H9 (cell line): Measurements from ENCODE around the gene CASK. TPM values are rescaled to one million over a fixed set of nuclear protein-coding genes. Genes with fewer than 3 reads are reported as not detected.

Experiments
- DNase-seq: peaks from one replicate; pipeline ENCODE4 v3.0.0-alpha.2; 2017
- H2AFZ ChIP-seq: one replicate; pipeline ENCODE4 v1.6.1; 2013; ENCODE audit warnings: mild to moderate bottlenecking, low read length, control low read depth, moderate library complexity
- H2AK5ac ChIP-seq: 2 replicates; pipeline ENCODE4 v1.6.1; 2013; ENCODE audit warnings: low read length, control low read depth, mixed read lengths; ENCODE audit not compliant: insufficient read length
- H2BK120ac ChIP-seq: one replicate; pipeline ENCODE4 v1.6.1; 2013; ENCODE audit warnings: low read depth, mild to moderate bottlenecking, low read length, control low read depth, inconsistent platforms; ENCODE audit not compliant: poor library complexity, severe bottlenecking
- H2BK12ac ChIP-seq: 2 replicates; pipeline ENCODE4 v1.6.1; 2013; ENCODE audit warnings: low read length, control low read depth, mixed read lengths, low read depth; ENCODE audit not compliant: insufficient read length
- H2BK15ac ChIP-seq: 2 replicates; pipeline ENCODE4 v1.6.1; 2013; ENCODE audit warnings: low read depth, low read length, control low read depth
- H2BK20ac ChIP-seq: one replicate; pipeline ENCODE4 v1.6.1; 2013; ENCODE audit warnings: low read depth, mild to moderate bottlenecking, low read length, control low read depth, inconsistent platforms; ENCODE audit not compliant: poor library complexity, severe bottlenecking
- H2BK5ac ChIP-seq: 2 replicates; pipeline ENCODE4 v1.6.1; 2013; ENCODE audit warnings: low read length, control low read depth, mixed read lengths; ENCODE audit not compliant: insufficient read length
- H3K14ac ChIP-seq: 2 replicates; pipeline ENCODE4 v1.6.1; 2013; ENCODE audit warnings: low read length, control low read depth; ENCODE audit not compliant: insufficient read depth
- H3K18ac ChIP-seq: 2 replicates; pipeline ENCODE4 v1.6.1; 2013; ENCODE audit warnings: low read depth, mild to moderate bottlenecking, mixed read lengths, low read length, control low read depth; ENCODE audit not compliant: insufficient read length
- H3K23ac ChIP-seq: 2 replicates; pipeline ENCODE4 v1.6.1; 2013; ENCODE audit warnings: low read length, control low read depth, mixed read lengths, low read depth; ENCODE audit not compliant: insufficient read length
- H3K23me2 ChIP-seq: 2 replicates; pipeline ENCODE4 v1.6.1; 2013; ENCODE audit warnings: low read depth, mild to moderate bottlenecking, mixed read lengths, low read length, control low read depth; ENCODE audit not compliant: insufficient read length, poor library complexity, severe bottlenecking
- H3K27ac ChIP-seq: 2 replicates; pipeline ENCODE4 v1.5.1; 2013; ENCODE audit warnings: low read length, control low read depth, mixed read lengths, low read depth; ENCODE audit not compliant: insufficient read length
- H3K27me3 ChIP-seq: 2 replicates; pipeline ENCODE4 v1.6.1; 2013; ENCODE audit warnings: low read length, control low read depth, inconsistent platforms; ENCODE audit not compliant: insufficient read depth
- H3K4ac ChIP-seq: 2 replicates; pipeline ENCODE4 v1.6.1; 2013; ENCODE audit warnings: low read depth, mild to moderate bottlenecking, control low read depth, inconsistent platforms, low read length, moderate library complexity
- H3K4me1 ChIP-seq: 2 replicates; pipeline ENCODE4 v1.6.1; 2013; ENCODE audit warnings: low read length, control low read depth, inconsistent platforms; ENCODE audit not compliant: insufficient read depth
- H3K4me2 ChIP-seq: 2 replicates; pipeline ENCODE4 v1.6.1; 2013; ENCODE audit warnings: low read length, control low read depth, mixed read lengths; ENCODE audit not compliant: insufficient read length, insufficient read depth
- H3K56ac ChIP-seq: 2 replicates; pipeline ENCODE4 v1.6.1; 2013; ENCODE audit warnings: low read depth, mild to moderate bottlenecking, mixed read lengths, low read length, control low read depth; ENCODE audit not compliant: insufficient read length
- H3K79me1 ChIP-seq: 2 replicates; pipeline ENCODE4 v1.6.1; 2013; ENCODE audit warnings: low read depth, mild to moderate bottlenecking, moderate library complexity, low read length, control low read depth, inconsistent platforms; ENCODE audit not compliant: insufficient read depth, poor library complexity, severe bottlenecking
- H3K79me2 ChIP-seq: 2 replicates; pipeline ENCODE4 v1.6.1; 2013; ENCODE audit warnings: low read length, control low read depth, inconsistent platforms; ENCODE audit not compliant: insufficient read depth
- H3K9ac ChIP-seq: 2 replicates; pipeline ENCODE4 v1.6.1; 2013; ENCODE audit warnings: low read length, control low read depth, mixed read lengths; ENCODE audit not compliant: insufficient read length; ENCODE audit errors: extremely low read depth
- H3K9me3 ChIP-seq: one replicate; pipeline ENCODE4 v1.6.1; 2013; ENCODE audit warnings: low read depth, low read length, inconsistent platforms; ENCODE audit not compliant: control insufficient read depth
- H3T11ph ChIP-seq: one replicate; pipeline ENCODE4 v1.6.1; 2013; ENCODE audit warnings: mild to moderate bottlenecking, low read length, control low read depth, inconsistent platforms
- H4K20me1 ChIP-seq: one replicate; pipeline ENCODE4 v1.6.1; 2013; ENCODE audit not compliant: control insufficient read depth, insufficient read length, insufficient read depth
- H4K5ac ChIP-seq: 2 replicates; pipeline ENCODE4 v1.6.1; 2013; ENCODE audit warnings: low read depth, mild to moderate bottlenecking, mixed read lengths, low read length, control low read depth; ENCODE audit not compliant: insufficient read length
- H4K8ac ChIP-seq: replicated peaks from 2 replicates; pipeline ENCODE4 v1.6.1; 2013; ENCODE audit warnings: low read length, control low read depth, mixed read lengths, low read depth; ENCODE audit not compliant: insufficient read length
- H4K91ac ChIP-seq: 2 replicates; pipeline ENCODE4 v1.6.1; 2013; ENCODE audit warnings: low read depth, mild to moderate bottlenecking, moderate library complexity, mixed read lengths, low read length, control low read depth; ENCODE audit not compliant: insufficient read length
- H3K27ac Mint-ChIP-seq, 3 experiments: 2 replicates in 2 of 3; 3 replicates in 1 of 3; pipeline ENCODE4 v1.8.0; 2020 to 2021; ENCODE audit warnings: mixed read lengths in 3 of 3, mild to moderate bottlenecking in 1 of 3, moderate library complexity in 1 of 3
- H3K27me3 Mint-ChIP-seq: 2 replicates; pipeline ENCODE4 v1.8.0; 2021; ENCODE audit warnings: low read depth, mild to moderate bottlenecking, moderate library complexity, mixed read lengths
- H3K36me3 Mint-ChIP-seq, 3 experiments: 2 replicates in 2 of 3; 3 replicates in 1 of 3; pipeline ENCODE4 v1.8.0; 2020 to 2021; ENCODE audit warnings: low read depth in 3 of 3, mixed read lengths in 3 of 3; ENCODE audit not compliant: insufficient read depth in 1 of 3
- H3K4me1 Mint-ChIP-seq, 2 experiments: 2 replicates each; pipeline ENCODE4 v1.8.0; 2020; ENCODE audit warnings: mixed read lengths in 2 of 2
- H3K4me3 Mint-ChIP-seq, 2 experiments: 2 replicates in 1 of 2; 3 replicates in 1 of 2; pipeline ENCODE4 v1.8.0; 2020 to 2021; ENCODE audit warnings: mild to moderate bottlenecking in 2 of 2, mixed read lengths in 2 of 2, moderate library complexity in 1 of 2
- H3K9me3 Mint-ChIP-seq, 2 experiments: 2 replicates in 1 of 2; 3 replicates in 1 of 2; pipeline ENCODE4 v1.8.0; 2020; ENCODE audit warnings: mild to moderate bottlenecking in 2 of 2, mixed read lengths in 2 of 2, moderate library complexity in 1 of 2
- WGBS: extraction: QIAGEN DNeasy Blood & Tissue Kit; methylation state at CpG from one replicate; pipeline ENCODE4 v1.1.7; 2013; ENCODE audit warnings: missing lambda C conversion rate, low lambda C conversion rate, mixed read lengths; ENCODE audit not compliant: insufficient read length; ENCODE audit errors: extremely low coverage; 5-methylcytosine and 5-hydroxymethylcytosine counted together
- total RNA-seq: library from RNA; stranded (reverse); gene quantifications from 2 replicates; pipeline ENCODE4 v1.2.1, GENCODE V29; 2021
- TF ChIP-seq, protein P1 (sequence below): fragments of 200-600 bp; sonication (generic); conservative IDR thresholded peaks from 3 replicates; pipeline ENCODE4 v1.8.0; 2021; ENCODE audit warnings: antibody characterized with exemption, mild to moderate bottlenecking

CASK gene
- total RNA-seq, 1 experiment from 2014 or later = 44.1 TPM

DNA sequence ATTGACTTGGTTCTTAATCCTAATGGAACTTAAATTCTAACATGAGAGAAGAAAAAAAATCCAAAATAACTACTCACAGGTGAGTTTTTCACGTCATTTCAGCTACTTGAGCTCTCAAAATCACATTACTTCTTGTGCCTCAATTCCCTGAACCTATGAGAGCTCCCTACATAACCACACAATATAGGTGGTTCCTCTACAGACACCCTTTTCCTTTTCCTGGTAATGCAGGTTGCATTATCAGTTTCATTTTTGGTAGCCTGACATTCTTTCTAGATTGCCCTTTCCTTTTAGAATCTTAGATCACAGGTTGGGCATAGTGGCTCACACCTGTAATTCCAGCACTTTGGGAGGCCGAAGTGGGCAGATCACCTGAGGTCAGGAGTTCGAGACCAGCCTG is 230.3 kb downstream of the CASK start:
- TF ChIP-seq, protein P1, sequence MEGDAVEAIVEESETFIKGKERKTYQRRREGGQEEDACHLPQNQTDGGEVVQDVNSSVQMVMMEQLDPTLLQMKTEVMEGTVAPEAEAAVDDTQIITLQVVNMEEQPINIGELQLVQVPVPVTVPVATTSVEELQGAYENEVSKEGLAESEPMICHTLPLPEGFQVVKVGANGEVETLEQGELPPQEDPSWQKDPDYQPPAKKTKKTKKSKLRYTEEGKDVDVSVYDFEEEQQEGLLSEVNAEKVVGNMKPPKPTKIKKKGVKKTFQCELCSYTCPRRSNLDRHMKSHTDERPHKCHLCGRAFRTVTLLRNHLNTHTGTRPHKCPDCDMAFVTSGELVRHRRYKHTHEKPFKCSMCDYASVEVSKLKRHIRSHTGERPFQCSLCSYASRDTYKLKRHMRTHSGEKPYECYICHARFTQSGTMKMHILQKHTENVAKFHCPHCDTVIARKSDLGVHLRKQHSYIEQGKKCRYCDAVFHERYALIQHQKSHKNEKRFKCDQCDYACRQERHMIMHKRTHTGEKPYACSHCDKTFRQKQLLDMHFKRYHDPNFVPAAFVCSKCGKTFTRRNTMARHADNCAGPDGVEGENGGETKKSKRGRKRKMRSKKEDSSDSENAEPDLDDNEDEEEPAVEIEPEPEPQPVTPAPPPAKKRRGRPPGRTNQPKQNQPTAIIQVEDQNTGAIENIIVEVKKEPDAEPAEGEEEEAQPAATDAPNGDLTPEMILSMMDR = no peak
- H3K4me3 Mint-ChIP-seq = no peak overlapping the region
- H3K4me1 Mint-ChIP-seq = peaks cover 0 to 3% of the 10 kb centered on the region in 2 experiments; a peak in 1 of 4 replicates

More for the DNA sequence above, 230.3 kb downstream of the CASK start:
- Histone ChIP-seq H4K91ac (no peak overlapping the region), H4K5ac (no peak overlapping the region), H2BK12ac (no peak overlapping the region), H3K27ac (no peak overlapping the region), H2BK20ac (no peak overlapping the region), H3K9me3 (no peaks in the 10 kb centered on the region), H4K20me1 (no peaks in the 10 kb centered on the region), H3K79me1 (no peaks in the 10 kb centered on the region), H3K9ac (no peak overlapping the region), H3K56ac (no peak overlapping the region), H2BK120ac (no peak overlapping the region), H2BK15ac (no peak overlapping the region), H3T11ph (no peak overlapping the region), H3K23ac (no peak overlapping the region), H3K23me2 (no peaks in the 10 kb centered on the region), H4K8ac (no peak overlapping the region), H3K4me1 (no peaks in the 10 kb centered on the region), H3K4ac (no peak overlapping the region), H3K79me2 (no peaks in the 10 kb centered on the region), H3K18ac (no peak overlapping the region), H2AK5ac (no peak overlapping the region), H3K27me3 (no peaks in the 10 kb centered on the region), H3K4me2 (no peak overlapping the region), H2BK5ac (no peak overlapping the region), H2AFZ (no peak overlapping the region), H3K14ac (no peak overlapping the region)
- no peak for DNase-seq
- no peaks in the 10 kb centered on the region for H3K27me3 Mint-ChIP-seq
- H3K9me3 Mint-ChIP-seq = peaks cover 44 to 48% of the 10 kb centered on the region in 2 experiments
- no peak overlapping the region for H3K27ac Mint-ChIP-seq
- WGBS = no CpG with 5 or more reads among the region's 3 CpGs
- H3K36me3 Mint-ChIP-seq = peaks cover 0 to 7% (median 0%) of the 10 kb centered on the region in 3 experiments; a peak in 2 of 7 replicates
